HepG2 (cell line): ENCODE results near the gene CNNM1. TPM values are rescaled to one million over a fixed set of nuclear protein-coding genes. Genes with fewer than 3 reads are reported as not detected.

Experiments
- ATF7-NPFF ChIP-seq: sonication (generic); formaldehyde crosslinking; IDR thresholded peaks from 2 replicates; pipeline ENCODE4 v1.8.1; 2023; ENCODE audit warnings: mild to moderate bottlenecking, low read depth, missing genetic modification reagents, moderate library complexity
- CEBPG ChIP-seq: IDR thresholded peaks from 2 replicates; pipeline ENCODE4 v1.6.1; 2016
- ISX ChIP-seq: sonication (generic); formaldehyde crosslinking; conservative IDR thresholded peaks from 2 replicates; pipeline ENCODE4 v1.5.0; 2020; ENCODE audit warnings: missing genetic modification reagents
- MED1 ChIP-seq: sonication (generic); formaldehyde crosslinking; IDR thresholded peaks from 2 replicates; pipeline ENCODE4 v1.4.0; 2020; ENCODE audit warnings: missing genetic modification reagents
- POLR2AphosphoS5 ChIP-seq: IDR thresholded peaks from 2 replicates; pipeline ENCODE4 v1.6.1; 2012; ENCODE audit warnings: low read depth, low read length
- SALL1 ChIP-seq: sonication (generic); formaldehyde crosslinking; IDR thresholded peaks from 2 replicates; pipeline ENCODE4 v1.8.0; 2022; ENCODE audit warnings: mild to moderate bottlenecking, missing genetic modification reagents
- ZC3H4 ChIP-seq: sonication (generic); formaldehyde crosslinking; IDR thresholded peaks from 2 replicates; pipeline ENCODE4 v1.4.0; 2020; ENCODE audit warnings: missing genetic modification reagents, borderline replicate concordance
- ZNF121 ChIP-seq: sonication (generic); formaldehyde crosslinking; IDR thresholded peaks from 2 replicates; pipeline ENCODE4 v1.5.0; 2020; ENCODE audit warnings: mild to moderate bottlenecking, missing genetic modification reagents
- polyA plus RNA-seq, 8 experiments: library from polyadenylated mRNA; depleted of rRNA in 3 of 8; stranded (reverse) in 7 of 8; unstranded in 1 of 8; fragments of >200 nt; fragmentation: Illumina TruSeq in 4 of 8; extraction: Trizol in 4 of 8; gene quantifications; 2 replicates each; pipeline versions ENCODE4 v1.2.1 to v1.2.3, GENCODE V29; 2011 to 2016; ENCODE audit warnings: low read depth in 4 of 8, missing spikeins in 1 of 8, mixed read lengths in 1 of 8; ENCODE audit not compliant: insufficient read depth in 1 of 8
- total RNA-seq, 5 experiments: library from RNA; depleted of rRNA; stranded (reverse); fragments of >200 nt; fragmentation: Illumina TruSeq; extraction: Trizol; gene quantifications; 2 replicates each; pipeline ENCODE4 v1.2.3, GENCODE V29; 2016; ENCODE audit warnings: low read depth in 1 of 5
- TF ChIP-seq, protein P1 (sequence below): sonication (generic); formaldehyde crosslinking; IDR thresholded peaks from 2 replicates; pipeline ENCODE4 v1.4.0; 2020; ENCODE audit warnings: missing genetic modification reagents, borderline replicate concordance
- TF ChIP-seq, protein P2 (sequence below): sonication (generic); formaldehyde crosslinking; IDR thresholded peaks from 2 replicates; pipeline ENCODE4 v1.4.0; 2020; ENCODE audit warnings: mild to moderate bottlenecking, missing genetic modification reagents
- TF ChIP-seq, protein P3 (sequence below): sonication (generic); formaldehyde crosslinking; IDR thresholded peaks from 2 replicates; pipeline ENCODE4 v1.5.0; 2020; ENCODE audit warnings: missing genetic modification reagents
- TF ChIP-seq, protein P4 (sequence below): sonication (generic); formaldehyde crosslinking; IDR thresholded peaks from 2 replicates; pipeline ENCODE4 v1.8.0; 2022; ENCODE audit warnings: missing genetic modification reagents, mild to moderate bottlenecking, borderline replicate concordance

Gene CNNM1
- total and polyA plus RNA-seq, 2 of the 13 experiments (the other 11 are each of a cell fraction or from before 2014, with no cell fraction given): 4.3 to 9.6 TPM

DNA sequence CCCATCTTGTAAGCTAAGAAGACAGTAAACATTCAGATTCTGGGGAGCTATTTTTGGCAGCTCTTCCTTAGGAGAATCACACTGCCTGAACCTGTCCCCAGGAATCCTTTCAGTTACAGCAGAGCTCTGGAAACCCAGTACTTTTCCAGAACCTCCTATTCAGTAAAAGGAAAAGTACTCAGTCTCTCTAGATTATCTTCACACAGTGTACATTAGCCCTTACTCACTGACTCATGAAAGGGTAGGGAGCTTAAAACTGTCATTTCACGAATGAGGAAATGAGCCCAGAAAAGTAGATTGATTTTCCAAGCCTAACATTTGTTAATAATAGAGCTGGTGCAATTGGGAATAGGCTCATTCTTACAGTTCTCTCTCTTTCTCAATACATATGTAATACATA is 3.9 kb upstream of the CNNM1 start (continued):
- TF ChIP-seq, protein P1, sequence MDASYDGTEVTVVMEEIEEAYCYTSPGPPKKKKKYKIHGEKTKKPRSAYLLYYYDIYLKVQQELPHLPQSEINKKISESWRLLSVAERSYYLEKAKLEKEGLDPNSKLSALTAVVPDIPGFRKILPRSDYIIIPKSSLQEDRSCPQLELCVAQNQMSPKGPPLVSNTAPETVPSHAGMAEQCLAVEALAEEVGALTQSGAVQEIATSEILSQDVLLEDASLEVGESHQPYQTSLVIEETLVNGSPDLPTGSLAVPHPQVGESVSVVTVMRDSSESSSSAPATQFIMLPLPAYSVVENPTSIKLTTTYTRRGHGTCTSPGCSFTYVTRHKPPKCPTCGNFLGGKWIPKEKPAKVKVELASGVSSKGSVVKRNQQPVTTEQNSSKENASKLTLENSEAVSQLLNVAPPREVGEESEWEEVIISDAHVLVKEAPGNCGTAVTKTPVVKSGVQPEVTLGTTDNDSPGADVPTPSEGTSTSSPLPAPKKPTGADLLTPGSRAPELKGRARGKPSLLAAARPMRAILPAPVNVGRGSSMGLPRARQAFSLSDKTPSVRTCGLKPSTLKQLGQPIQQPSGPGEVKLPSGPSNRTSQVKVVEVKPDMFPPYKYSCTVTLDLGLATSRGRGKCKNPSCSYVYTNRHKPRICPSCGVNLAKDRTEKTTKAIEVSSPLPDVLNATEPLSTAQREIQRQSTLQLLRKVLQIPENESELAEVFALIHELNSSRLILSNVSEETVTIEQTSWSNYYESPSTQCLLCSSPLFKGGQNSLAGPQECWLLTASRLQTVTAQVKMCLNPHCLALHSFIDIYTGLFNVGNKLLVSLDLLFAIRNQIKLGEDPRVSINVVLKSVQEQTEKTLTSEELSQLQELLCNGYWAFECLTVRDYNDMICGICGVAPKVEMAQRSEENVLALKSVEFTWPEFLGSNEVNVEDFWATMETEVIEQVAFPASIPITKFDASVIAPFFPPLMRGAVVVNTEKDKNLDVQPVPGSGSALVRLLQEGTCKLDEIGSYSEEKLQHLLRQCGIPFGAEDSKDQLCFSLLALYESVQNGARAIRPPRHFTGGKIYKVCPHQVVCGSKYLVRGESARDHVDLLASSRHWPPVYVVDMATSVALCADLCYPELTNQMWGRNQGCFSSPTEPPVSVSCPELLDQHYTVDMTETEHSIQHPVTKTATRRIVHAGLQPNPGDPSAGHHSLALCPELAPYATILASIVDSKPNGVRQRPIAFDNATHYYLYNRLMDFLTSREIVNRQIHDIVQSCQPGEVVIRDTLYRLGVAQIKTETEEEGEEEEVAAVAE (CRISPR knock-in tag): no peak
- TF ChIP-seq, protein P2, sequence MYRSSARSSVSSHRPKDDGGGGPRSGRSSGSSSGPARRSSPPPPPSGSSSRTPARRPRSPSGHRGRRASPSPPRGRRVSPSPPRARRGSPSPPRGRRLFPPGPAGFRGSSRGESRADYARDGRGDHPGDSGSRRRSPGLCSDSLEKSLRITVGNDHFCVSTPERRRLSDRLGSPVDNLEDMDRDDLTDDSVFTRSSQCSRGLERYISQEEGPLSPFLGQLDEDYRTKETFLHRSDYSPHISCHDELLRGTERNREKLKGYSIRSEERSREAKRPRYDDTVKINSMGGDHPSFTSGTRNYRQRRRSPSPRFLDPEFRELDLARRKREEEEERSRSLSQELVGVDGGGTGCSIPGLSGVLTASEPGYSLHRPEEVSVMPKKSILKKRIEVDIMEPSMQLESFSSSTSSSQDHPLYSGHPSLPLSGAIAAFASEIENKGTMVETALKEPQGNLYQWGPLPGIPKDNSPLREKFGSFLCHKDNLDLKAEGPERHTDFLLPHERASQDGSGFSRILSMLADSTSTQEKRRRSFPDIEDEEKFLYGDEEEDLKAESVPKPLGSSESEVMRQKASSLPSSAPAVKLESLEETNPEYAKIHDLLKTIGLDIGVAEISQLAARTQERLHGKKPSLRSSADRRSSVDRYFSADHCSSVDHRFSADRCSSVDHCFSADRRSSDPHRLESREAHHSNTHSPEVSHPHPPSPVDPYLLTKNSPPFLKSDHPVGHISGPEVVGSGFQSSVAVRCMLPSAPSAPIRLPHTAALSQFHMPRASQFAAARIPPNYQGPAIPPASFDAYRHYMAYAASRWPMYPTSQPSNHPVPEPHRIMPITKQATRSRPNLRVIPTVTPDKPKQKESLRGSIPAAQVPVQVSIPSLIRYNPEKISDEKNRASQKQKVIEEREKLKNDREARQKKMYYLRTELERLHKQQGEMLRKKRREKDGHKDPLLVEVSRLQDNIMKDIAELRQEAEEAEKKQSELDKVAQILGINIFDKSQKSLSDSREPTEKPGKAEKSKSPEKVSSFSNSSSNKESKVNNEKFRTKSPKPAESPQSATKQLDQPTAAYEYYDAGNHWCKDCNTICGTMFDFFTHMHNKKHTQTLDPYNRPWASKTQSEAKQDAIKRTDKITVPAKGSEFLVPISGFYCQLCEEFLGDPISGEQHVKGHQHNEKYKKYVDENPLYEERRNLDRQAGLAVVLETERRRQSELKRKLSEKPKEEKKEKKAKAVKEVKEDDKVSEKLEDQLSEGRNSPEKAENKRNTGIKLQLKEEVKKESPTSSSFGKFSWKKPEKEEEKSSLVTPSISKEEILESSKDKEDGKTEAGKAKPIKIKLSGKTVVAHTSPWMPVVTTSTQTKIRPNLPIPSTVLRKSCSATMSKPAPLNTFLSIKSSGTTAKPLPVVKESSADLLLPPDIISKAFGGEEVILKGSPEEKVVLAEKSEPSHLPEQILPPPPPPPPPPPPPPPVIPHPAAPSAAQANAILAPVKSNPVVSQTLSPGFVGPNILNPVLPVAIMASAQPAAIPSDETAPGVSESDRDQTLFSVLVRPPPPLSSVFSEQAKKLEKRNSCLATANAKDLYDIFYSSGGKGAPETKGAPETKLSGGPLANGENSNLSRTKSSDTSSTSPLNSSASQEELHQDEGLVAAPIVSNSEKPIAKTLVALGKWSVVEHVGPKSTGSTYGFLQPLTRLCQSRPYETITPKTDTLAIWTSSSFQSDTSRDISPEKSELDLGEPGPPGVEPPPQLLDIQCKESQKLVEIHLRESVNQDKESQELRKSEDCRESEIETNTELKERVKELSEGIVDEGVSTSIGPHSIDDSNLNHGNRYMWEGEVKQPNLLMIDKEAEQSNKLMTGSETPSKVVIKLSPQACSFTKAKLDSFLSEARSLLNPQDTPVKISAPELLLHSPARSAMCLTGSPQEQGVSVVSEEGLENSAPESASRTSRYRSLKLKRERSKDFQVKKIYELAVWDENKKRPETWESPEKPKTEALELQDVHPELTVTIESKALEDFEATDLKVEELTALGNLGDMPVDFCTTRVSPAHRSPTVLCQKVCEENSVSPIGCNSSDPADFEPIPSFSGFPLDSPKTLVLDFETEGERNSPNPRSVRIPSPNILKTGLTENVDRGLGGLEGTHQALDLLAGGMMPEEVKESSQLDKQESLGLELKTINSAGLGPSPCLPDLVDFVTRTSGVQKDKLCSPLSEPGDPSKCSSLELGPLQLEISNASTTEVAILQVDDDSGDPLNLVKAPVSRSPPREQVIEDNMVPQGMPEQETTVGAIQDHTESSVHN (CRISPR knock-in tag): no peak
- TF ChIP-seq, protein P3, sequence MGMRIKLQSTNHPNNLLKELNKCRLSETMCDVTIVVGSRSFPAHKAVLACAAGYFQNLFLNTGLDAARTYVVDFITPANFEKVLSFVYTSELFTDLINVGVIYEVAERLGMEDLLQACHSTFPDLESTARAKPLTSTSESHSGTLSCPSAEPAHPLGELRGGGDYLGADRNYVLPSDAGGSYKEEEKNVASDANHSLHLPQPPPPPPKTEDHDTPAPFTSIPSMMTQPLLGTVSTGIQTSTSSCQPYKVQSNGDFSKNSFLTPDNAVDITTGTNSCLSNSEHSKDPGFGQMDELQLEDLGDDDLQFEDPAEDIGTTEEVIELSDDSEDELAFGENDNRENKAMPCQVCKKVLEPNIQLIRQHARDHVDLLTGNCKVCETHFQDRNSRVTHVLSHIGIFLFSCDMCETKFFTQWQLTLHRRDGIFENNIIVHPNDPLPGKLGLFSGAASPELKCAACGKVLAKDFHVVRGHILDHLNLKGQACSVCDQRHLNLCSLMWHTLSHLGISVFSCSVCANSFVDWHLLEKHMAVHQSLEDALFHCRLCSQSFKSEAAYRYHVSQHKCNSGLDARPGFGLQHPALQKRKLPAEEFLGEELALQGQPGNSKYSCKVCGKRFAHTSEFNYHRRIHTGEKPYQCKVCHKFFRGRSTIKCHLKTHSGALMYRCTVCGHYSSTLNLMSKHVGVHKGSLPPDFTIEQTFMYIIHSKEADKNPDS (CRISPR knock-in tag): peak; percentile 99
- TF ChIP-seq ZNF121 (no peak), ISX (no peak), CEBPG (CRISPR knock-in tag) (no peak), MED1 (CRISPR knock-in tag) (no peak), SALL1 (CRISPR knock-in tag) (no peak), ATF7-NPFF (CRISPR knock-in tag) (no peak), POLR2AphosphoS5 (no peak), ZC3H4 (no peak)
- TF ChIP-seq, protein P4, sequence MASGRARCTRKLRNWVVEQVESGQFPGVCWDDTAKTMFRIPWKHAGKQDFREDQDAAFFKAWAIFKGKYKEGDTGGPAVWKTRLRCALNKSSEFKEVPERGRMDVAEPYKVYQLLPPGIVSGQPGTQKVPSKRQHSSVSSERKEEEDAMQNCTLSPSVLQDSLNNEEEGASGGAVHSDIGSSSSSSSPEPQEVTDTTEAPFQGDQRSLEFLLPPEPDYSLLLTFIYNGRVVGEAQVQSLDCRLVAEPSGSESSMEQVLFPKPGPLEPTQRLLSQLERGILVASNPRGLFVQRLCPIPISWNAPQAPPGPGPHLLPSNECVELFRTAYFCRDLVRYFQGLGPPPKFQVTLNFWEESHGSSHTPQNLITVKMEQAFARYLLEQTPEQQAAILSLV (CRISPR knock-in tag): no peak
